Lung microvascular endothelial cell (primary cell): ENCODE measurements around the gene PPP1R3A. TPM values are rescaled to one million over a fixed set of nuclear protein-coding genes. Genes with fewer than 3 reads are reported as not detected.
A peak's percentile ranks its signal among the peaks of the same experiment; 100 is the strongest.
"Not testable (repeated sequence)": the region's sequence is repeated elsewhere in the genome, so short reads cannot be mapped to it uniquely, and the experiment has no call there.

Experiments
- DNase-seq, 2 donors: peaks; one replicate each; pipeline versions ENCODE4 v3.0.0 to v3.0.0-alpha.2; 2010; ENCODE audit warnings: low read depth in 2 of 2
- total RNA-seq: library from RNA; depleted of rRNA; stranded (reverse); fragments of >200 nt; gene quantifications from 2 replicates; pipeline ENCODE4 v1.2.1, GENCODE V29; 2014

Gene PPP1R3A, protein sequence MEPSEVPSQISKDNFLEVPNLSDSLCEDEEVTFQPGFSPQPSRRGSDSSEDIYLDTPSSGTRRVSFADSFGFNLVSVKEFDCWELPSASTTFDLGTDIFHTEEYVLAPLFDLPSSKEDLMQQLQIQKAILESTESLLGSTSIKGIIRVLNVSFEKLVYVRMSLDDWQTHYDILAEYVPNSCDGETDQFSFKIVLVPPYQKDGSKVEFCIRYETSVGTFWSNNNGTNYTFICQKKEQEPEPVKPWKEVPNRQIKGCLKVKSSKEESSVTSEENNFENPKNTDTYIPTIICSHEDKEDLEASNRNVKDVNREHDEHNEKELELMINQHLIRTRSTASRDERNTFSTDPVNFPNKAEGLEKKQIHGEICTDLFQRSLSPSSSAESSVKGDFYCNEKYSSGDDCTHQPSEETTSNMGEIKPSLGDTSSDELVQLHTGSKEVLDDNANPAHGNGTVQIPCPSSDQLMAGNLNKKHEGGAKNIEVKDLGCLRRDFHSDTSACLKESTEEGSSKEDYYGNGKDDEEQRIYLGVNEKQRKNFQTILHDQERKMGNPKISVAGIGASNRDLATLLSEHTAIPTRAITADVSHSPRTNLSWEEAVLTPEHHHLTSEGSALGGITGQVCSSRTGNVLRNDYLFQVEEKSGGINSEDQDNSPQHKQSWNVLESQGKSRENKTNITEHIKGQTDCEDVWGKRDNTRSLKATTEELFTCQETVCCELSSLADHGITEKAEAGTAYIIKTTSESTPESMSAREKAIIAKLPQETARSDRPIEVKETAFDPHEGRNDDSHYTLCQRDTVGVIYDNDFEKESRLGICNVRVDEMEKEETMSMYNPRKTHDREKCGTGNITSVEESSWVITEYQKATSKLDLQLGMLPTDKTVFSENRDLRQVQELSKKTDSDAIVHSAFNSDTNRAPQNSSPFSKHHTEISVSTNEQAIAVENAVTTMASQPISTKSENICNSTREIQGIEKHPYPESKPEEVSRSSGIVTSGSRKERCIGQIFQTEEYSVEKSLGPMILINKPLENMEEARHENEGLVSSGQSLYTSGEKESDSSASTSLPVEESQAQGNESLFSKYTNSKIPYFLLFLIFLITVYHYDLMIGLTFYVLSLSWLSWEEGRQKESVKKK
- not detected in 2 replicates for total RNA-seq

DNA sequence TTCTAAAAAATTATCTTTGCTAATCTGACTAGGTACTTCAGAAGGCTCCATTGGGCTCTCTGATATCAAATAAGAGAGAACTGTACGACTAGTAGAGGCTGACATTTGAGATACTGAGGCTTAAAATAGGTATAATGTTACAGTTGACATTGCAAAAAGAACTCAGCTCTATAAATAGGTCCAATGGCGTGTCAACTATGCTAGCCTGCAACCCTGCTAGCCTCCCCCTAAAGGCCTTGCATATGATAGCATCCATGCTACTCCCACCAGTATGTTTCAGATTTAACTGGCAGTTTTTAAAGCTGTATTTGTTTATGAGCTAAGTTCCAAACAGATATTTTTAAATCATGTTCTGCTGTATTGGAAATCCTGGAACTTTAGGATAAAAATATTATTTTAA is at the start of gene PPP1R3A:
PPP1R3A (minus strand) TSS at position 64 of the 400 bp plus-strand sequence; CDS start at position 51, 13 bp downstream.
- DNase-seq, result peak in 1 of 2 donors; percentile 3

GRCh38 chr7:113963356-113963755 is 44.5 kb upstream of the PPP1R3A start:
- DNase-seq, result no peak

DNA sequence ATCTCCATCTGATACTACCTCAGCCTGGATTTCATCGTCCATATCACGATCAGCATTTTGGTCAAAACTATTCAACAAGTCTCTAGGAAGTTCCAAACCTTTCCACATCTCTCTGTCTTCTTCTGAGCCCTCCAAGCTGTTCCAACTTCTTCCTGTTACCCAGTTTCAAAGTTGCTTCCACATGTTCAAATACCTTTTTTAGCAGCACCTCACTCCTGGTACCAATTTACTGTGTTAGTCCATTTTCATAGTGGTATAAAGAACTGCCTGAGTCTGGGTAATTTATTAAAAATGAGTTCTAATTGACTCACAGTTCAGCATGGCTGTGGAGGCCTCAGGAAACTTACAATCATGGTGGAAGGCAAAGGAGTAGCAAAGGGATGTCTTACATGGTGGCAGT is 41.1 kb upstream of the PPP1R3A start:
- no peak for DNase-seq

GRCh38 chr7:113955157-113955556 is 36.3 kb upstream of the PPP1R3A start:
- DNase-seq, result no peak

- DNase-seq, result no peak
Measured at GRCh38 chr7:113953553-113953952, 34.7 kb upstream of the PPP1R3A start.

DNA sequence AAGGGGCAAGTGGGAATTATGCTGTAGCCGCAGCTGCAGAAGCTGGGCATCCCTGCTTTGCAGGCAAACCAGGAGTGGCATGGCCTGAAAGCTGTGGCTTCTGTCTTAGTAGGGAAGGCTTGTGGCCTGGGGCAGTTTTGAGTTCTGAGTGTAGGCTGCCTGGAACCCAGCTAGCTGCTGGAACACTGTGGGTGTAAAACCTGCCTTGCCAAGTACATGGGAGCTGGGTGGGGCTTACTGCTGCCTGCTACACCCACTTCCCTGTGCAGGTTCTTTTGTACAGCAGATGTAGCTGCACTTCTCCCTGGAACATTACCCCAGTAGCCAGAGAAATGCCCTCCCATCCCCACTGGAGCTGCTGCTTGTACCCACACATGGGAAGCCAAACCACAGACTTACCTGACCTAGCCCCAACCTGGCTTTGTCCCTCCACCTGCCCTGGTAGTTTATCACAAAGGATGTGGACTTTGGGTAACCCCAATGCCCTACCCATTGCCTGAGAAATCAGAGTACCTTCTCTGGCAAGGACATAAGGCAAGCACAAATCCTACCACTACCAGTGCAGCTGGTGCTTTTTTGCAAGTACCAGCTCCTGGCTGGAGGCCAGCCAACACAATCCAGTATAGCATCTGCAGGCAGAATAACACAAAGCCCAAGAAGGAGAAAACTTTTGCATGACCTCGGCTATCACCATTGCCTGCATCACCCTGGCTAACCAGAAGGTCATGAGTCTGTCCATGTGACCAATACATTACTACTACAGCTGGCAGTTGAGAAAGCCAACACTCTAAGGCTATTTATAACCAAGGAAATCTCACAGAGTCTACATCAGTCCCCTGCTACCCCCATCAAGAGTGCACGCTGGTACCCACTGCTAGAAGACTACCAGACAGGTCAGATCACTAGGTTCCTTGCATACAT is 26.5 kb upstream of the PPP1R3A start:
- DNase-seq, result no peak

DNA sequence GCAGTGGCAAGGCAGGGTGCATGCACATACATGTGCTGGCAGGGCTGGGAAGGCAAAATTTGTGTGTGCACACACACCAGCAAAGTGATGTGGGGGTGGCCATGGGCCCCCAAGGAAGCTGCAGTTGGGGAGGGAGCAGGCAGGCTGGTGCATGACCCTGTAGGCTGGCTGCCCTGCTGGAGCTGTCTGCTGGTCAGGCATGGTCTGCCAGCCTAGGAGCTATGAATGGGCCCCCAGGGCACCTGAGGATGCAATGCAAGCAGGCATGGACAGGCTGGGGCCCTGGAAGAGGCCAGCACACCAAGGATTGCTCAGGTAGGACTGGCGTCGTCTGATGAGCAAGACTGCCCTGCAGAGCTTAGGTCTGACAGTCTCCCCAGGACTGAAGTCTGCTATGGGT is 18.2 kb upstream of the PPP1R3A start:
- DNase-seq, result no peak

GRCh38 chr7:113936535-113936934 is 17.7 kb upstream of the PPP1R3A start:
- DNase-seq, result no peak

GRCh38 chr7:113929389-113929788 is 10.6 kb upstream of the PPP1R3A start:
- DNase-seq, result not testable (repeated sequence)

DNA sequence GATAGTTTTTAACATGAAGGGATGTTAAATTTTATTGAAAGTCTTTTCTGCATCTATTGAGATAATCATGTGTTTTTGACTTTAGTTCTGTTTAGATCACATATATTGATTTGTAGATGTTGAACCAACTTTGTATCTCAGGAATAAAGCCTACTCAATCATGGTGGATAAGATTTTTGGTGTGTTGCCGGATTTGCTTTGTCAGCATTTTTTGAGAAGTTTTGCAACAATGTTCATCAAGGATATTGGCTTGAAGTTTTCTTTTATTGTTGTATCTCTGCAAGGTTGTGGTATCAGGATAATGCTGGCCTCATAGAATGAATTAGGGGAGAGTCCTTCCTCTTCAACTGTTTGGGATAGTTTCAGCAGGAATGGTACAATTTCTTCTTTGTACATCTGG is 9.3 kb upstream of the PPP1R3A start:
- DNase-seq, result no peak

- no peak for DNase-seq
Measured at GRCh38 chr7:113922049-113922448, 3.2 kb upstream of the PPP1R3A start.

GRCh38 chr7:113921363-113921762 is 2.6 kb upstream of the PPP1R3A start:
- DNase-seq, result no peak

DNA sequence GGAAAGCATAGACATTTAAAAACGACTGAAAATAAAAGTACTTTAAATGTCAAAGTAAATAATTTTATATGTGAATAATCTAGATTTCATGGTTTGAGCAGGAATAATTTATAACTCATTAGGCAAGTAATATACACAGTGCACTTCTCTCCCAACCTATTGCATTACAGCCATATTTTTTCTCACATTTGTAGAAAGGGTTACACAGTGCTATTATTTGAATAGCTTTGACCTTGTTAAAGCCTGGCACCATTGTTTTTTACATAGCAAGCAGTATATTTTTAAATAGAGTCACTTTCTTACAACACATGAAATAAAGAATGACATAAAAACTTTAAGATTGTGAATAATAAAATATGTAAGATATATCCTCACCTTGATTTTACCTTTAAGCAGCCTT is 969 bp downstream of the PPP1R3A start:
- DNase-seq, result no peak

DNA sequence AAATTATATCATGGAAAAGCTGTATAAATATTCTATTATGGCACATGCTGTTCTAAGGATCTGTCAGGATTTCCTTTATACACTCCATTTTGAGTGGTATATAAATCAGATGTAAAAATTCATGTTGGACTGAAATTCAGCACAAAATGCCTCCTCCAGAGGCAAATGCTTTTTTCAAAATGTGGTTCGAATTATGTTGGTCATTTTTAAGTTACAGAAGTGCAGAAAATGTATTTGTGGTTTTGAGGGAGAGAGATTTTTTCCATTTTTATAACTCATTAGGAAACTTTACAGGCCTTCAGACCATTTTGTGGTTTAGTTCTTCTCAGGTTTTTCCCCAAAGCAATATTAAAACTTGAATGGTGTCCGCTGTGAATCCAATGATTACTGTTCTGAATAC is 2.9 kb downstream of the PPP1R3A start:
- DNase-seq, result no peak

DNA sequence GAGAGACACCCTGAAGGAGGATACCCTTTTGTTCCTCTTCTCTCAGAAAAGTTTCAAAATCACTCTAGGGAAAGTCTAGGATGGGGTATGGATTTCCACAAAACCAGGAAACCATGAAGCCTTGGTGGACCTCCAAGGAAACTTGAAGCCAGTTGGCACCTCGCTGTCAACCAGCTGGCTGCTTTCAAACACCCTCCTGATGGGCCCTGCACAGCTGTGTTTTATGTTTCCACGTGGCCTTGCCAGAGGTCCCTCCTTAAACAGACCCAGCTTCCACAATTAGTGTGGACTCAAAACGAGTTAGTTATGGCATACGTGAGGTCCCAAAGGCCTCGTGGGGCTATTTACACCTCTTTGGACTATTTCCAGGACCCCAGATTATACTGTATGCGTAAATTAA is 5.9 kb downstream of the PPP1R3A start:
- DNase-seq, result no peak

DNA sequence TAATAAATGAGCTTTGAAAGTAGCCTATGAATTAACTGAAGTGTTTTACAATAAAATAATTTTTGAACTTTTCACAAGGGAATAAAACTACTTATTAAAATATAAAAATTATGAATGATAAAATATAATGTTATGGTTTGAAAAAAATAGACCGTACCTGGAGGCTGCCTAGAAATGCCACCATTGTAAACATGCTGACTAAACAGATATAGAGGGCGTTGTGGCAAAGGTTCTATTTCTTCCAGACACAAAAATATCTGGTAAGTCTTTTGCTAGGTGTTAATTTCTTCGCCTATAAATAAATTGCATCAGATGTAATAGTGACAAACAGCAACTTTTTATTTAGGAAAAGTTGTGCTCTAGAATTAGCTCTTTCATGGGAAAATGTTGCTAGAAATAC is 11.2 kb downstream of the PPP1R3A start:
- DNase-seq, result no peak

DNA sequence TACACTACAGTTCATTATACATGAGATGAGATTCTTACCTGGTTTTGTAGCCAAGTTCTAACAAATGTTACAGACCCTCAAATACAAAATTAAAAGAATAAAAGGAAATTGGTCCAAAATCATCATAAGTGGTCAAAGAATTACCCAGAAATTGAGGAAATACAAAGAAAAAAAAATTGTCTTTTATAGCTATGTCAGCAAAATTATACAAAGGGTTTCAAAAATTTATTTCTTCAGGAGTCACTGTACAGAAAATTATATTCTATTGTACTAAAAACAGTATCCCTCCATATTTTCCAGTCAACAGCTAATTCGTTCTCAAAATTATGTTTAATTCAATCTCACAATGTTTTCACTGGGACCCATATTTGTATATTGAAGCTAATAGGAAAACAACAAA is 14.3 kb downstream of the PPP1R3A start:
- no peak for DNase-seq

GRCh38 chr7:113892818-113893217 is 26.0 kb downstream of the PPP1R3A start:
- DNase-seq, result peak in 1 of 2 donors; percentile 70

GRCh38 chr7:113891828-113892227 is 27.0 kb downstream of the PPP1R3A start:
- peak; percentile 0 to 3 for DNase-seq

- DNase-seq, result no peak
Measured at GRCh38 chr7:113891031-113891350, 27.8 kb downstream of the PPP1R3A start.
